Measurements from ENCODE around the gene SLC6A6. TPM values are rescaled to one million over a fixed set of nuclear protein-coding genes. Genes with fewer than 3 reads are reported as not detected.

Gene SLC6A6
- total RNA-seq, 1 experiment from 2014 or later: 72.6 TPM

DNA sequence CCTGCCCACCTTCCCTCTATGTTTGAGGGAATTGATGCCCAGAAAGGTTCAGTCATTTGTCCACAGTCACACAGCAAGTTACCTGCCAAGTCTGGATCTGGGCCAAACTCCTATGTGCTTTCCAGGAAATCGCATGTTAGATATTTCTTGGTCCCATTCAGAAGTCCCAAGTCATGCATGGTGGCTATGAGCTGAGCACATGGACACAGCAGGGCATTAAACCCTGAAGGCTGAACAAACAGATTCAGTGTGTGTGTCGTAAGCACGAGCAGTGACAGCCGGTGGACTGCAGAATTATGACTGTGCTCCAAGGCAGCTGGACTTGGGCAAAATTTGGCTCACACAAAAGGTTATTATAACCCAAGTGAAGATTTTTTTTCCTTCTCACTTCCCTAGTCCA lies 11.4 kb upstream of the SLC6A6 start:
- Mint-ChIP-seq H3K4me3 (no peak overlapping the region), H3K36me3 (ENCODE audit: insufficient read depth in 1 of 3, low read depth in 3 of 3) (no peaks in the 10 kb centered on the region), H3K9me3 (no peaks in the 10 kb centered on the region), H3K27me3 (ENCODE audit: low read depth) (peaks cover 4% of the 10 kb centered on the region), H3K27ac (no peak overlapping the region), H3K4me1 (peaks cover 17 to 19% of the 10 kb centered on the region in 2 experiments)
- Histone ChIP-seq H3K79me2 (ENCODE audit: insufficient read depth, low read length) (no peaks in the 10 kb centered on the region), H3K4ac (ENCODE audit: low read depth, low read length) (no peak overlapping the region), H3K79me1 (ENCODE audit: insufficient read depth, low read depth, low read length, poor library complexity, severe bottlenecking) (no peaks in the 10 kb centered on the region), H2BK15ac (ENCODE audit: low read depth, low read length) (no peak overlapping the region), H3K56ac (ENCODE audit: insufficient read length, low read depth, low read length) (no peak overlapping the region), H2BK5ac (ENCODE audit: insufficient read length, low read length) (no peak overlapping the region), H2AFZ (ENCODE audit: low read length) (no peak overlapping the region), H4K20me1 (ENCODE audit: control insufficient read depth, insufficient read depth, insufficient read length) (no peaks in the 10 kb centered on the region), H4K5ac (ENCODE audit: insufficient read length, low read depth, low read length) (no peak overlapping the region), H3K14ac (ENCODE audit: insufficient read depth, low read length) (no peak overlapping the region), H3K18ac (ENCODE audit: insufficient read length, low read depth, low read length) (no peak overlapping the region), H3K23ac (ENCODE audit: insufficient read length, low read depth, low read length) (no peak overlapping the region), H2BK20ac (ENCODE audit: low read depth, low read length, poor library complexity, severe bottlenecking) (no peak overlapping the region), H2BK120ac (ENCODE audit: low read depth, low read length, poor library complexity, severe bottlenecking) (no peak overlapping the region), H3T11ph (ENCODE audit: low read length) (no peak overlapping the region), H3K27ac (ENCODE audit: insufficient read length, low read depth, low read length) (no peak overlapping the region), H2BK12ac (ENCODE audit: insufficient read length, low read depth, low read length) (no peak overlapping the region), H3K4me2 (ENCODE audit: insufficient read depth, insufficient read length, low read length) (no peak overlapping the region), H4K91ac (ENCODE audit: insufficient read length, low read depth, low read length) (no peak overlapping the region), H3K4me1 (ENCODE audit: insufficient read depth, low read length) (no peaks in the 10 kb centered on the region), H3K9ac (ENCODE audit: extremely low read depth, insufficient read length, low read length) (no peak overlapping the region), H3K27me3 (ENCODE audit: insufficient read depth, low read length) (no peaks in the 10 kb centered on the region), H3K23me2 (ENCODE audit: insufficient read length, low read depth, low read length, poor library complexity, severe bottlenecking) (no peaks in the 10 kb centered on the region), H2AK5ac (ENCODE audit: insufficient read length, low read length) (no peak overlapping the region), H3K9me3 (ENCODE audit: control insufficient read depth, low read depth, low read length) (no peaks in the 10 kb centered on the region), H4K8ac (replicated peaks; ENCODE audit: insufficient read length, low read depth, low read length) (no peak overlapping the region)
- DNase-seq: no peak
- no peak for TF ChIP-seq CTCF (conservative IDR thresholded peaks at IDR 0.05)
- whole genome bisulfite sequencing (ENCODE audit: extremely low coverage, insufficient read length, low lambda C conversion rate): no CpG with 5 or more reads among the region's 4 CpGs

Data from H9 (cell line).